ENCODE results near the gene GOLGA5. TPM values are rescaled to one million over a fixed set of nuclear protein-coding genes. Genes with fewer than 3 reads are reported as not detected.

Gene GOLGA5
- total and polyA plus RNA-seq, 2 of the 8 experiments (the other 6 are each of a cell fraction or from before 2014, with no cell fraction given) = 13.0 to 25.4 TPM

- Histone ChIP-seq H3K23ac (ENCODE audit: insufficient read length) (no peak overlapping the region), H4K20me1 (replicated peaks in 1 of 2; ENCODE audit: control insufficient read depth in 1 of 2, insufficient read depth in 2 of 2, low read length in 2 of 2) (no peaks in the 10 kb centered on the region), H3K27ac (ENCODE audit: low read depth, low read length) (no peak overlapping the region), H3K36me3 (ENCODE audit: control insufficient read depth in 2 of 4, insufficient read depth in 4 of 4, low read length in 3 of 4) (no peaks in the 10 kb centered on the region), H4K91ac (replicated peaks; ENCODE audit: insufficient read length, low read length) (no peak overlapping the region), H3K18ac (ENCODE audit: extremely low read depth, low read length) (no peak overlapping the region), H3K79me2 (ENCODE audit: control insufficient read depth in 1 of 2, insufficient read depth in 2 of 2, low read length in 2 of 2) (no peaks in the 10 kb centered on the region), H2BK5ac (ENCODE audit: low read depth, low read length) (no peak overlapping the region), H3K56ac (replicated peaks; ENCODE audit: insufficient read length, low read depth, low read length) (no peak overlapping the region), H2BK15ac (ENCODE audit: low read length) (no peak overlapping the region), H4K5ac (ENCODE audit: insufficient read length, low read depth, low read length) (no peak overlapping the region), H3K4me2 (ENCODE audit: insufficient read depth in 1 of 2, low read depth in 2 of 2, low read length in 2 of 2) (no peak overlapping the region), H3K23me2 (ENCODE audit: low read depth, low read length) (no peaks in the 10 kb centered on the region), H3K4me3 (ENCODE audit: extremely low read depth in 1 of 4, insufficient read depth in 2 of 4, low read depth in 3 of 4, low read length in 4 of 4) (no peak overlapping the region), H3K9ac (replicated peaks in 1 of 4; ENCODE audit: extremely low read depth in 1 of 4, low read depth in 3 of 4, low read length in 3 of 4) (no peak overlapping the region), H3K14ac (ENCODE audit: insufficient read length) (no peak overlapping the region), H3K4ac (replicated peaks; ENCODE audit: insufficient read length, low read depth, low read length) (no peak overlapping the region), H3K4me1 (replicated peaks in 1 of 4; ENCODE audit: control insufficient read depth in 3 of 4, insufficient read depth in 4 of 4, low read length in 3 of 4) (no peaks in the 10 kb centered on the region), H2BK12ac (ENCODE audit: low read depth, low read length) (no peak overlapping the region), H2BK20ac (ENCODE audit: low read length) (no peak overlapping the region), H4K8ac (ENCODE audit: extremely low read depth, insufficient read depth, low read length) (no peak overlapping the region), H3K9me3 (ENCODE audit: insufficient read depth in 2 of 2, low read depth in 1 of 2, low read length in 1 of 2) (peaks cover 5 to 11% of the 10 kb centered on the region in 2 experiments; a peak in 3 of 4 replicates), H2AFZ (ENCODE audit: low read length) (no peak overlapping the region), H2AK5ac (ENCODE audit: low read depth, low read length) (no peak overlapping the region), H2BK120ac (replicated peaks; ENCODE audit: low read depth, low read length) (no peak overlapping the region), H3K27me3 (replicated peaks in 1 of 4; ENCODE audit: control insufficient read depth in 3 of 4, extremely low read depth in 1 of 4, insufficient read depth in 3 of 4, low read length in 3 of 4) (no peaks in the 10 kb centered on the region), H3K79me1 (ENCODE audit: low read depth, low read length) (no peaks in the 10 kb centered on the region)
- ChIA-PET CTCF (ENCODE audit: partially characterized antibody) (interaction anchor here (0.6 to 1.1 kb wide), 4 partner anchors 10 to 657 kb away, joined by 3 to 4 read pairs (median 3); no protein-coding TSS in a partner anchor), POLR2A (ENCODE audit: partially characterized antibody) (no interaction called here)
- FAIRE-seq (no peak), DNase-seq (ENCODE audit: low read depth in 1 of 2, low spot score in 2 of 2) (no peak)
- 92% methylated on average over 4 of the region's 4 CpGs; no CpG with 5 or more reads in 1 of the 2 experiments for WGBS, 2 experiments (ENCODE audit: extremely low coverage in 1 of 2, insufficient coverage in 1 of 2, insufficient read length in 1 of 2, insufficient replicate concordance in 2 of 2, low coverage in 1 of 2, low lambda C conversion rate in 2 of 2, missing lambda C conversion rate in 1 of 2)
- TF ChIP-seq SAP30 (IDR thresholded peaks at IDR 0.05; ENCODE audit: insufficient read depth, insufficient replicate concordance, low read length) (no peak), SP2 (IDR thresholded peaks at IDR 0.05; ENCODE audit: low read length) (no peak), CBX8 (IDR thresholded peaks at IDR 0.05; ENCODE audit: borderline replicate concordance, low read depth, low read length) (no peak), E2F6 (IDR thresholded peaks at IDR 0.05) (no peak), BCL11A (IDR thresholded peaks at IDR 0.05; ENCODE audit: low read depth in 2 of 2, low read length in 2 of 2) (no peak), RXRA (IDR thresholded peaks at IDR 0.05; ENCODE audit: insufficient read depth, low read depth, low read length) (no peak), CREB1 (IDR thresholded peaks at IDR 0.05) (no peak), KDM4A (IDR thresholded peaks at IDR 0.05; ENCODE audit: low read depth, low read length, severe bottlenecking) (no peak)
Measured at GRCh38 chr14:92848887-92849286, 54.8 kb downstream of the GOLGA5 start.
